Neural progenitor cell (in vitro differentiated cells): ENCODE data around the gene CABP7. TPM values are rescaled to one million over a fixed set of nuclear protein-coding genes. Genes with fewer than 3 reads are reported as not detected.

ENCODE experiments used
- DNase-seq: peaks from one replicate; pipeline ENCODE4 v3.0.0-alpha.2; 2016; ENCODE audit warnings: low spot score
- H2AFZ ChIP-seq: fragments of 200-600 bp; sonication (generic); replicated peaks from 2 replicates; pipeline ENCODE4 v1.6.1; 2016; ENCODE audit warnings: antibody characterized with exemption
- H3F3A ChIP-seq: fragments of 200-600 bp; sonication (generic); 2 replicates; pipeline ENCODE4 v1.6.1; 2016; ENCODE audit warnings: antibody characterized with exemption, low read depth
- H3K27ac ChIP-seq: fragments of 200-600 bp; sonication (generic); 2 replicates; pipeline ENCODE4 v1.5.1; 2016; ENCODE audit warnings: mild to moderate bottlenecking
- H3K27me3 ChIP-seq: fragments of 200-600 bp; sonication (generic); 2 replicates; pipeline ENCODE4 v1.6.1; 2016; ENCODE audit warnings: mild to moderate bottlenecking, moderate library complexity
- H3K36me3 ChIP-seq: fragments of 200-600 bp; sonication (generic); 2 replicates; pipeline ENCODE4 v1.5.1; 2016
- H3K4me1 ChIP-seq: fragments of 200-600 bp; sonication (generic); 2 replicates; pipeline ENCODE4 v1.6.1; 2016; ENCODE audit warnings: mixed run types
- H3K4me2 ChIP-seq: fragments of 200-600 bp; sonication (generic); 2 replicates; pipeline ENCODE4 v1.6.1; 2016
- H3K4me3 ChIP-seq: fragments of 200-600 bp; sonication (generic); 2 replicates; pipeline ENCODE4 v1.5.1; 2016
- H3K79me2 ChIP-seq: fragments of 200-600 bp; sonication (generic); 2 replicates; pipeline ENCODE4 v1.6.1; 2016; ENCODE audit warnings: low read depth
- H3K9ac ChIP-seq: fragments of 200-600 bp; sonication (generic); 2 replicates; pipeline ENCODE4 v1.6.1; 2016
- H3K9me3 ChIP-seq: fragments of 200-600 bp; sonication (generic); 2 replicates; pipeline ENCODE4 v1.5.1; 2016; ENCODE audit warnings: low read depth
- H4K20me1 ChIP-seq: fragments of 200-600 bp; sonication (generic); 2 replicates; pipeline ENCODE4 v1.6.1; 2016; ENCODE audit warnings: low read depth
- H3K27ac Mint-ChIP-seq: 3 replicates; pipeline ENCODE4 v1.8.0; 2021; ENCODE audit warnings: mixed read lengths
- H3K27me3 Mint-ChIP-seq: 2 replicates; pipeline ENCODE4 v1.8.0; 2022; ENCODE audit warnings: low read depth, mild to moderate bottlenecking, inconsistent platforms, moderate library complexity, mixed read lengths; ENCODE audit not compliant: insufficient read depth
- H3K36me3 Mint-ChIP-seq: 3 replicates; pipeline ENCODE4 v1.8.0; 2021; ENCODE audit warnings: mixed read lengths
- H3K4me1 Mint-ChIP-seq: 3 replicates; pipeline ENCODE4 v1.8.0; 2021; ENCODE audit warnings: mixed read lengths
- H3K4me3 Mint-ChIP-seq: 3 replicates; pipeline ENCODE4 v1.8.0; 2021; ENCODE audit warnings: mild to moderate bottlenecking, moderate library complexity, mixed read lengths
- H3K9me3 Mint-ChIP-seq: 3 replicates; pipeline ENCODE4 v1.8.0; 2020; ENCODE audit warnings: mixed read lengths
- EZH2 ChIP-seq: fragments of 200-600 bp; sonication (generic); IDR thresholded peaks from 2 replicates; pipeline ENCODE4 v1.6.1; 2017; ENCODE audit warnings: antibody characterized with exemption, mild to moderate bottlenecking, moderate library complexity
- EZH2phosphoT487 ChIP-seq: fragments of 200-600 bp; sonication (generic); IDR thresholded peaks from 2 replicates; pipeline ENCODE4 v1.6.1; 2017; ENCODE audit warnings: antibody characterized with exemption
- total RNA-seq: library from RNA; depleted of rRNA; stranded (reverse); fragments of >200 nt; gene quantifications from 2 replicates; pipeline ENCODE4 v1.2.3, GENCODE V29; 2015; ENCODE audit warnings: low replicate concordance
- TF ChIP-seq, protein P1 (sequence below): fragments of 200-600 bp; sonication (generic); IDR thresholded peaks from 2 replicates; pipeline ENCODE4 v1.5.1; 2017; ENCODE audit warnings: antibody characterized with exemption, mild to moderate bottlenecking

The CABP7 gene
- total RNA-seq, 1 donor from 2014 or later, result not detected

DNA sequence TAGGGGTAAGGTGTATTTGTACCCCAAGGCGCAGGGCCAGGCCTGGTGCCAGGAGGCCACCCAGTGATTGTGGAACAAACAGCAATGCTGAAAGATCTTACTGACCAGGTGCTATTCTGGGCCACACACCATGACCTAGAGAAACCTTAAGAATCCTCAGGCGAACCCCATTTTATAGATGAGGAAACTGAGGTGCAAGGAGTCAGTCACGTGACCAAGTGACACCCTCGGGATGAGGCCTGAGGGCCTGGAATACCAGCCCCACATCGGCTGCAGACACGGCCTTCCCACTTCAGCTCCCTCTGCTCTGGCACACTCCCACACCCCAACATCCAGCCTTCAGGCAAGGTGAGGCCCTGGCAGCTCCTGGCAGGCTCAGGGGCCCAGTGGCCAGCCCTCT is 13.1 kb downstream of the CABP7 start:
- H3K4me3 ChIP-seq, result no peak overlapping the region
- no peaks in the 10 kb centered on the region for H3K27me3 ChIP-seq

DNA sequence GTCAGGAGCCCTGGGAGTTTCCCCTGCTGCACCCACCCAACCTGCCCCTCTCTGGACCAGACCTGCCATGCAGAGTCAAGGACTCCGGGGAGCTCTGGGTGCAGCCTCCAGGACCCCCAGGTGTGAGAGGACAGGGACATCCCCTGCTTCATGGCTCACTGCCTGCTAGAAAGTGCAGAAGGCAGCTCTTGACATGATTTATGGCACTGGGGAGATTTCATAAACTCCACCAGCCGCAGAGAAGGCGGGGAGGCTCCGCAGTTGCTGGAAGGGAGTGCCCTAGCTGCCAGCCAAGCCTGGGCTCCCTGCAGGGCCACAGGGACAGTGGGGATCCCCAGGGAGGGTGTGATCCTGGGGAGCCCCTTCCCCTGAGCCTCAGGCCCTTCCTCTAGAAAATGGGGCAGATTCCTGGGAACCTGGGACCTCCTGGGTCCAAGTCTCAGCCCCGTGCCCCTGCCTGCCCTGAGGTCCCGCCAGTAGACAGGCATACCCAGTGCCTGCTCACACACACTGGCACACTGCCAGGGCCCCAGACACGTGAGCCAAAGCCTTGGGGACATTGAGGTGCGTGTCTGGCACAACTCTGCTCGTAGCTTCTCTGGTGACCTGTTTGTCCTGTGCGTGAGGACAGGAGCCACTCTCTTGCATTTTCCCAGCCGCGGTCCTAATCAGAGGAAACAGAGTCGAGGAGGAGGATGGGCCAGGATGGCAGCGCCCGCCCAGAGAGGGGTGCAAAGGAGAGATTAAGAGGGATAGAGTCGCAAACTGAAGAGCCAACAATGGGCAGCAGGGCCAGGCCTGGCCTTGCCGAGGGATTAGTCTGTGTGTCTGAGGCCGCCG is 13.8 kb downstream of the CABP7 start:
- no peaks in the 10 kb centered on the region for H3K9me3 Mint-ChIP-seq
- H3K4me3 Mint-ChIP-seq, result no peak overlapping the region
- peaks cover 16% of the 10 kb centered on the region for H3K4me1 ChIP-seq
- no peaks in the 10 kb centered on the region for H3K79me2 ChIP-seq
- peaks cover 8% of the 10 kb centered on the region for H4K20me1 ChIP-seq
- H2AFZ ChIP-seq, result no peak overlapping the region
- peaks cover 2% of the 10 kb centered on the region for H3K36me3 Mint-ChIP-seq
- no peaks in the 10 kb centered on the region for H3K9me3 ChIP-seq
- H3K4me1 Mint-ChIP-seq, result peaks cover 10% of the 10 kb centered on the region
- TF ChIP-seq EZH2 (no peak), EZH2phosphoT487 (no peak)
- TF ChIP-seq, protein P1, sequence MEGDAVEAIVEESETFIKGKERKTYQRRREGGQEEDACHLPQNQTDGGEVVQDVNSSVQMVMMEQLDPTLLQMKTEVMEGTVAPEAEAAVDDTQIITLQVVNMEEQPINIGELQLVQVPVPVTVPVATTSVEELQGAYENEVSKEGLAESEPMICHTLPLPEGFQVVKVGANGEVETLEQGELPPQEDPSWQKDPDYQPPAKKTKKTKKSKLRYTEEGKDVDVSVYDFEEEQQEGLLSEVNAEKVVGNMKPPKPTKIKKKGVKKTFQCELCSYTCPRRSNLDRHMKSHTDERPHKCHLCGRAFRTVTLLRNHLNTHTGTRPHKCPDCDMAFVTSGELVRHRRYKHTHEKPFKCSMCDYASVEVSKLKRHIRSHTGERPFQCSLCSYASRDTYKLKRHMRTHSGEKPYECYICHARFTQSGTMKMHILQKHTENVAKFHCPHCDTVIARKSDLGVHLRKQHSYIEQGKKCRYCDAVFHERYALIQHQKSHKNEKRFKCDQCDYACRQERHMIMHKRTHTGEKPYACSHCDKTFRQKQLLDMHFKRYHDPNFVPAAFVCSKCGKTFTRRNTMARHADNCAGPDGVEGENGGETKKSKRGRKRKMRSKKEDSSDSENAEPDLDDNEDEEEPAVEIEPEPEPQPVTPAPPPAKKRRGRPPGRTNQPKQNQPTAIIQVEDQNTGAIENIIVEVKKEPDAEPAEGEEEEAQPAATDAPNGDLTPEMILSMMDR, result no peak
- no peaks in the 10 kb centered on the region for H3F3A ChIP-seq
- no peak overlapping the region for H3K9ac ChIP-seq
- no peak overlapping the region for H3K4me2 ChIP-seq
- H3K4me3 ChIP-seq, result no peak overlapping the region
- no peak for DNase-seq
- H3K27ac ChIP-seq, result no peak overlapping the region
- peak overlapping the region; percentile 92 for H3K27ac Mint-ChIP-seq
- H3K27me3 ChIP-seq, result no peaks in the 10 kb centered on the region
- peaks cover 2% of the 10 kb centered on the region for H3K27me3 Mint-ChIP-seq
- no peaks in the 10 kb centered on the region for H3K36me3 ChIP-seq

More for the DNA sequence above, 13.1 kb downstream of the CABP7 start:
- Histone ChIP-seq H3K4me2 (no peak overlapping the region), H3K27ac (no peak overlapping the region), H3K36me3 (no peaks in the 10 kb centered on the region), H4K20me1 (peaks cover 8% of the 10 kb centered on the region), H3K4me1 (peaks cover 16% of the 10 kb centered on the region), H3K79me2 (no peaks in the 10 kb centered on the region), H3K9ac (no peak overlapping the region), H3F3A (no peaks in the 10 kb centered on the region), H3K9me3 (no peaks in the 10 kb centered on the region), H2AFZ (no peak overlapping the region)
- peaks cover 2% of the 10 kb centered on the region for H3K27me3 Mint-ChIP-seq
- peaks cover 2% of the 10 kb centered on the region for H3K36me3 Mint-ChIP-seq
- peaks cover 10% of the 10 kb centered on the region for H3K4me1 Mint-ChIP-seq
- no peak overlapping the region for H3K4me3 Mint-ChIP-seq
- DNase-seq, result no peak
- no peak overlapping the region for H3K27ac Mint-ChIP-seq
- no peaks in the 10 kb centered on the region for H3K9me3 Mint-ChIP-seq
- TF ChIP-seq, protein P1, result no peak
- TF ChIP-seq EZH2phosphoT487 (no peak), EZH2 (no peak)

GRCh38 chr22:29734406-29734805 is 14.6 kb downstream of the CABP7 start:
- no peaks in the 10 kb centered on the region for H3F3A ChIP-seq
- H3K9me3 ChIP-seq, result no peaks in the 10 kb centered on the region
- no peaks in the 10 kb centered on the region for H3K27me3 ChIP-seq
- no peak overlapping the region for H3K9ac ChIP-seq
- Mint-ChIP-seq H3K4me3 (no peak overlapping the region), H3K27ac (peak overlapping the region; percentile 57), H3K9me3 (no peaks in the 10 kb centered on the region), H3K36me3 (peaks cover 2% of the 10 kb centered on the region), H3K27me3 (peaks cover 2% of the 10 kb centered on the region), H3K4me1 (peaks cover 10% of the 10 kb centered on the region)
- H3K4me2 ChIP-seq, result peak overlapping the region; percentile 57
- peaks cover 8% of the 10 kb centered on the region for H4K20me1 ChIP-seq
- no peak for TF ChIP-seq EZH2phosphoT487
- TF ChIP-seq, protein P1, result no peak
- no peak overlapping the region for H3K27ac ChIP-seq
- H2AFZ ChIP-seq, result no peak overlapping the region
- peaks cover 16% of the 10 kb centered on the region for H3K4me1 ChIP-seq
- DNase-seq, result no peak
- no peak overlapping the region for H3K4me3 ChIP-seq
- no peaks in the 10 kb centered on the region for H3K36me3 ChIP-seq
- no peaks in the 10 kb centered on the region for H3K79me2 ChIP-seq
